Adrenal gland (tissue), 12 donors: ENCODE measurements around the gene FSTL1. TPM values are rescaled to one million over a fixed set of nuclear protein-coding genes. Genes with fewer than 3 reads are reported as not detected.

Experiments
- DNase-seq, 7 donors: peaks; one replicate each; pipeline ENCODE4 v3.0.0-alpha.2; 2019 to 2020
- H3K27ac ChIP-seq, 5 donors: fragments of 200-600 bp; sonication (generic) in 4 of 5; 1 replicate in 3 of 5; 2 replicates in 2 of 5; pipeline versions ENCODE4 v1.5.1 to v1.8.0; 2016 to 2020; ENCODE audit warnings: mild to moderate bottlenecking in 1 of 5
- H3K27me3 ChIP-seq: fragments of 200-600 bp; 2 replicates; pipeline ENCODE4 v1.8.0; 2021
- H3K36me3 ChIP-seq, 2 donors: fragments of 200-600 bp; replicated peaks in 1 of 2; 1 replicate in 1 of 2; 2 replicates in 1 of 2; pipeline versions ENCODE4 v1.5.1 to v1.8.0; 2018 to 2022
- H3K4me1 ChIP-seq, 2 donors: fragments of 200-600 bp; replicated peaks in 1 of 2; 1 replicate in 1 of 2; 2 replicates in 1 of 2; pipeline versions ENCODE4 v1.5.1 to v1.8.0; 2018 to 2021
- H3K4me3 ChIP-seq, 4 donors: fragments of 200-600 bp; sonication (generic) in 3 of 4; one replicate each; pipeline ENCODE4 v1.5.1; 2016 to 2018
- H3K9me3 ChIP-seq, 3 donors: fragments of 200-600 bp; sonication (generic) in 1 of 3; replicated peaks in 1 of 3; 1 replicate in 2 of 3; 2 replicates in 1 of 3; pipeline versions ENCODE4 v1.5.1 to v1.8.0; 2016 to 2021
- POLR2A ChIP-seq, 2 donors: fragments of 450-650 bp; IDR thresholded peaks; one replicate each; pipeline ENCODE4 v1.6.1; 2017; ENCODE audit warnings: antibody characterized with exemption in 2 of 2, mild to moderate bottlenecking in 2 of 2, moderate library complexity in 1 of 2
- WGBS, 4 donors: extraction: QIAGEN DNeasy Blood & Tissue Kit in 2 of 4; methylation state at CpG; one replicate each; pipeline versions ENCODE4 v1.1.5 to v1.1.7; 2013 to 2017; 5-methylcytosine and 5-hydroxymethylcytosine counted together
- intact Hi-C, 2 donors: fragments of 100-400 bp; cut with DNase I; formaldehyde crosslinking; loops; one replicate each; pipeline versions ENCODE4 v1.14.1 to v1.15.0; 2022 to 2023
- polyA plus RNA-seq, 3 donors: library from polyadenylated mRNA; stranded (reverse); fragments of 200-250 nt in 2 of 3; fragments of 350-450 nt in 1 of 3; fragmentation: Illumina TruSeq in 1 of 3; extraction: RNeasy Lipid Tissue Mini Kit (QIAGEN cat#74804) in 1 of 3; gene quantifications; one replicate each; pipeline ENCODE4 v1.2.3, GENCODE V29; 2013 to 2014
- total RNA-seq, 9 donors: library from RNA; depleted of rRNA in 4 of 9; stranded (reverse); fragments of >200 nt in 4 of 9; fragments of 120-200 nt in 1 of 9; fragmentation: NEBNext Ultra II Directional in 1 of 9; extraction: Animal tissue kit (Norgen Biotek cat#: 25700) in 1 of 9; gene quantifications; one replicate each; pipeline versions ENCODE4 v1.1.0 to v1.2.4, GENCODE V29; 2013 to 2023
- TF ChIP-seq, protein P1 (sequence below), 6 experiments: fragments of 450-650 bp in 4 of 6; fragments of 200-600 bp in 2 of 6; sonication (generic) in 1 of 6; IDR thresholded peaks; 1 replicate in 5 of 6; 2 replicates in 1 of 6; pipeline versions ENCODE4 v1.5.1 to v1.8.0; 2016 to 2021; ENCODE audit warnings: antibody characterized with exemption in 6 of 6, mild to moderate bottlenecking in 2 of 6, moderate library complexity in 1 of 6
- donor health status: healthy with polysubstance abuse.
- donor health status: Bipolar disorder and iron deficiency.
- donor health status: DM: yes; HTN: yes; CAD: no.
- donor health status: DM: no; HTN: no; CAD: no.
- donor health status: DM: no; HTN: no; CAD: no.
- donor health status: DM: yes; HTN: yes; CAD: no.

Gene FSTL1
- total and polyA plus RNA-seq, 12 donors: 45.6 to 625 (median 306) TPM

DNA sequence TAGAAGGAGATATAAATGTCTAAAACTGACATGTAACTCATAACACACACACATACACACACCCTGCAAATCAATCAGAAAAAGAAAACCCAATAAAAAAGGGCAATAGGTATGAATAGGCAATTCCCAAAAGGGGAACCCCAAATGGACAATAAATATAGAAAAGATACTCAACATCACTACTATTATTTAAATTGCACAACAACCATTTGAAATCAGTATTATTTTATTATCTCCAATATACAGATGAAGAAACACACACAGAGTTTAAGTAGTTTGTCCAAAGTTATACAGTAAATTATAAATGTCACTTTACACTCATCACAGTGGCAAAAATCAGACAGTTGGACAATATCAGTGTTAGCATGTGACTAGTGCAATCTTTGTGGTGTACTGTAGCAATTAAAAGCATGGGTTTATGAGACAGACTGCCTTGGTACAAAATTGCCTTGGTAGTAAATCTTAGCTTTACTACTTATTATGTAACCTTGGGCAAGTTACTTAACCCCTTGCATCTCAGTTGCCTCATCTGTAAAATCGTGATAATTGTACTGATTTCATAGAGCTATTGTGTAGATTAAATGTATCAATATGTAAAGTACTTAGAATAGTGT is 3.4 kb upstream of the FSTL1 start:
- Histone ChIP-seq H3K27ac (no peak overlapping the region), H3K4me3 (no peak overlapping the region), H3K9me3 (no peaks in the 10 kb centered on the region), H3K27me3 (no peaks in the 10 kb centered on the region), H3K36me3 (no peaks in the 10 kb centered on the region), H3K4me1 (peaks cover under 1 to 9% of the 10 kb centered on the region in 2 donors)
- no peak for DNase-seq
- intact Hi-C loops: loop anchor here in 1 of 2 donors (5.0 kb wide), 1 partner anchor 98 kb away; no protein-coding TSS in a partner anchor
- TF ChIP-seq, protein P1, sequence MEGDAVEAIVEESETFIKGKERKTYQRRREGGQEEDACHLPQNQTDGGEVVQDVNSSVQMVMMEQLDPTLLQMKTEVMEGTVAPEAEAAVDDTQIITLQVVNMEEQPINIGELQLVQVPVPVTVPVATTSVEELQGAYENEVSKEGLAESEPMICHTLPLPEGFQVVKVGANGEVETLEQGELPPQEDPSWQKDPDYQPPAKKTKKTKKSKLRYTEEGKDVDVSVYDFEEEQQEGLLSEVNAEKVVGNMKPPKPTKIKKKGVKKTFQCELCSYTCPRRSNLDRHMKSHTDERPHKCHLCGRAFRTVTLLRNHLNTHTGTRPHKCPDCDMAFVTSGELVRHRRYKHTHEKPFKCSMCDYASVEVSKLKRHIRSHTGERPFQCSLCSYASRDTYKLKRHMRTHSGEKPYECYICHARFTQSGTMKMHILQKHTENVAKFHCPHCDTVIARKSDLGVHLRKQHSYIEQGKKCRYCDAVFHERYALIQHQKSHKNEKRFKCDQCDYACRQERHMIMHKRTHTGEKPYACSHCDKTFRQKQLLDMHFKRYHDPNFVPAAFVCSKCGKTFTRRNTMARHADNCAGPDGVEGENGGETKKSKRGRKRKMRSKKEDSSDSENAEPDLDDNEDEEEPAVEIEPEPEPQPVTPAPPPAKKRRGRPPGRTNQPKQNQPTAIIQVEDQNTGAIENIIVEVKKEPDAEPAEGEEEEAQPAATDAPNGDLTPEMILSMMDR (IDR thresholded peaks at IDR 0.05): no peak
- no peak for TF ChIP-seq POLR2A (IDR thresholded peaks at IDR 0.05)
- WGBS, 4 donors: 66 to 94% (median 81%) methylated on average over 1 of the region's 1 CpG

DNA sequence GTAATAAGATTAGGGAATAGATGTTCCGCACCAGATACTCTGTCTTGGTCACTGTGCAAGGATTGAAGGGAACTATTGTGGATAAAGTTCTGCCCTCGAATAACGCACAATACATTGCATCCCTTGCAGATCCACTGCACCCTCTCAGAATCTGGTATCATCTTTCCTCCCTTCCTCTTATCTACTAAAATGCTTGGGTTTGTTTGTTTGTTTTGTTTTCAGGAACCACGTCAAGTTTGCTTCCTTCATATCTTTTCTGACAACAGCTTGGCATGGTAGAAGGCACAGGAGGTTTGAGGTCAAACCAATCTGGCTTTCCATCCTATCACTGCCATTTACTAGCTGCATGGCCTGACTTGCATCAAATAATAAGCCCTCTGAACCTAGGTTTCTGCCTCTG is 2.0 kb upstream of the FSTL1 start:
- no peak for DNase-seq
- no peaks in the 10 kb centered on the region for H3K9me3 ChIP-seq
- no peak overlapping the region for H3K4me3 ChIP-seq
- no peak overlapping the region for H3K27ac ChIP-seq
- intact Hi-C loops: loop anchor here in 1 of 2 donors (5.0 kb wide), 1 partner anchor 99 kb away; no protein-coding TSS in a partner anchor
- WGBS, 4 donors: 73 to 78% (median 76%) methylated on average over 4 of the region's 4 CpGs
- peaks cover 14 to 22% of the 10 kb centered on the region in 2 donors for H3K4me1 ChIP-seq
- no peak for TF ChIP-seq POLR2A (IDR thresholded peaks at IDR 0.05)
- TF ChIP-seq, protein P1 (IDR thresholded peaks at IDR 0.05): no peak
- H3K36me3 ChIP-seq: no peaks in the 10 kb centered on the region
- no peaks in the 10 kb centered on the region for H3K27me3 ChIP-seq

DNA sequence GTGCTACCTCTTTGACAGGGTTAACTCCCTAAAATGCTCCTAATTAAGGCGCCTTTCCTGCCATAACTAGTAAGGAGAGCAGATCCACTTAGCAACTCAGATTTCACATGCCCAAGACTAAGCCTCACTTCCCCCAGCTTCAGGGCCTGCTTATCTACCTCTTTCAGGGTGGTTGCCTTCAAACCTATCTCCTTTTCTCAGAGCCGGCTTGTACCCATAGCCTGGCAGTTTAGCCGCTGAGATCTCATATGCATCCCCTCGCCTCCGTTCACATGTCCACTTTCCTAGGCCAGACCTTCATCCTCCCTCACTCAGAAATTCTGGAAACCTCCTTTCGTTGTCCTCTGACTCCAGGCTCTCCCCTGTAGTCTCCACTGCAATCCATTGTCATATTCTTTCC is 1.0 kb upstream of the FSTL1 start:
- TF ChIP-seq POLR2A (IDR thresholded peaks at IDR 0.05): no peak
- TF ChIP-seq, protein P1 (IDR thresholded peaks at IDR 0.05): no peak
- WGBS, 4 donors: 94 to 100% (median 96%) methylated on average over 6 of the region's 6 CpGs
- Histone ChIP-seq H3K4me1 (peaks cover 24 to 32% of the 10 kb centered on the region in 2 donors), H3K27me3 (no peaks in the 10 kb centered on the region), H3K9me3 (no peaks in the 10 kb centered on the region), H3K27ac (peak overlapping the region in 4 of 5 donors; percentile 83 to 91 (median 87)), H3K4me3 (no peak overlapping the region), H3K36me3 (no peaks in the 10 kb centered on the region)
- no peak for DNase-seq
- intact Hi-C loops: loop anchor here in 1 of 2 donors (5.0 kb wide), 1 partner anchor 100 kb away; no protein-coding TSS in a partner anchor

DNA sequence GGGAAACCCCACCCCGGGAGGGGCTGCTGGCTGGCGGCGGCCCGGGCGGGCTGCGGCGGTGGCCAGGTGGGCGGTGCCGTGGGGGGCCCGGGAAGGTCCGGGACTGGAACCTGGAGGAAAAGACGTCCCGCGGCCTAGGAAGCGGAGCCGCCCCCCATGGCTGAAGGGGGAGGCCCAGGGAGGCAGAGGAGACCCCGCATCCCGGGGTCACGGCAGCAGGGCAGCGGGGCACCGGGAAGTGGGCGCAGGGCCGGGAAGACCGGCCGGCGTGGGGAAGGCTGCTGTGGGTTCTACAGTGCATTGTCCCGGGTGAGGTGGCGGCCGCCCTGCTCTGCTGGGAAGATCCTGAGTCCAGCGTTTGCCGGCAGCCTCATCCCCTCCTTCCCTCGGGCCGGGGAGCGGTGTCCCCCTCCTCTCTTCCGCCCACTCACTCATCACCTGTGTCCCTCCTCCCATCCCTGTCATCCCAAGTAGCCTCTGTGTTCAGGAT is 525 bp upstream of the FSTL1 start:
- peak in 3 of 7 donors; percentile 16 to 40 (median 27) for DNase-seq
- H3K9me3 ChIP-seq: no peaks in the 10 kb centered on the region
- intact Hi-C loops: loop anchor here in 1 of 2 donors (5.0 kb wide), 1 partner anchor 101 kb away; no protein-coding TSS in a partner anchor
- 10 to 33% (median 14%) methylated on average over 5 to 35 of the region's 35 CpGs for WGBS, 4 donors
- peaks cover 0 to 3% of the 10 kb centered on the region in 2 donors for H3K36me3 ChIP-seq
- peak overlapping the region; percentile 43 to 98 (median 82) for H3K4me3 ChIP-seq
- peaks cover 24 to 37% of the 10 kb centered on the region in 2 donors for H3K4me1 ChIP-seq
- H3K27ac ChIP-seq: peak overlapping the region; percentile 67 to 91 (median 86)
- H3K27me3 ChIP-seq: no peaks in the 10 kb centered on the region
- TF ChIP-seq POLR2A (IDR thresholded peaks at IDR 0.05): no peak
- TF ChIP-seq, protein P1 (IDR thresholded peaks at IDR 0.05): no peak
